Stimulated activated CD4-positive, alpha-beta T cell treated with anti-CD3 and anti-CD28 coated beads, Interleukin-12 subunit alpha, Interleukin-12 subunit beta, amount 100 ng/mL, for 4 hours (primary cell): ENCODE data around the gene TSC1.
"Not testable (repeated sequence)": the region's sequence is repeated elsewhere in the genome, so short reads cannot be mapped to it uniquely, and the experiment has no call there.

Experiments
- DNase-seq: peaks from one replicate; pipeline ENCODE4 v3.0.0-alpha.2; 2020

TSC1 gene

GRCh38 chr9:132975961-132976360 is 31.5 kb upstream of the TSC1 start:
- no peak for DNase-seq

DNA sequence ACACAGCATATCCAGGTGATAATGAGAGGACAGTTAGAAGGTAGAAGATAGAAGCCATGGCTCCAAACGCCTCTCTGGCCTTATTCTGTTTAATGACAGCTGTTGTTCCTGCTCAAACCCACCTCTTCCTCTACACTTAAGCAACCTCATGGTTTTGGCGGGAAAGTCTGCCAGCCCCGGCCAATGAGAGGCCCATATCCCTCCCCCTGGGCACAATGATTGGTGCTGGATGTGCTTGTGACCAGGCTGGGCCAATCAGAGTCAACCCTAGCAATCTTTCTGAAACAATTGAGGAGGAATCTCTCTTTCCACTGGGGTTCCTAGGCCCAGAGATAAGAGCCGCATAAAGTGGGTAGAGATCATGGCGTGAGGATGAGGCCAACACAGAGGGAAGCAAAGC is 29.3 kb upstream of the TSC1 start:
- DNase-seq = no peak

DNA sequence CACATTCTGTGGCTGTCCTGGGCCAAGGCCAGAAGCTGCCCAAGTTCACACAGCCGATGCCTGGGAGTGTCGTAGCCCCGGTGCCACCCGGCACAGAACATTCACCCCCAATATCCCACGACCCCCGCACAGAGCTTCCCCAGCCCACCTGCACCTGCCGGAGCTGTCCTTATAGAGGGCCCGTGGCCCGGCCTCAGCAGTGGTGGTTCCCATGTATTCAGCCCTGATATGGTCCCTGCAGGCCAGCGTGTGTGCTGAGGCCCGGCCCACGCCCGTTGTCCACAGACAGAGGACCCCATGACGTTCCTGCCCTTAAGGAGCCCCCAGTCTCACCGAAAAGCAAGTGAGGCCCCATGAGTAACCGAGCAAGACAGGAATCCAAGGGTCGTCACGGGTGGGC is 28.8 kb upstream of the TSC1 start:
- no peak for DNase-seq

GRCh38 chr9:132970324-132971062 is 26.1 kb upstream of the TSC1 start:
- DNase-seq = no peak

- DNase-seq = no peak
These were observed 25.4 kb upstream of the TSC1 start for GRCh38 chr9:132969783-132970182.

- DNase-seq = not testable (repeated sequence)
These were observed 23.5 kb upstream of the TSC1 start for GRCh38 chr9:132967908-132968307.

- no peak for DNase-seq
These were observed 21.1 kb upstream of the TSC1 start for GRCh38 chr9:132965478-132965877.

DNA sequence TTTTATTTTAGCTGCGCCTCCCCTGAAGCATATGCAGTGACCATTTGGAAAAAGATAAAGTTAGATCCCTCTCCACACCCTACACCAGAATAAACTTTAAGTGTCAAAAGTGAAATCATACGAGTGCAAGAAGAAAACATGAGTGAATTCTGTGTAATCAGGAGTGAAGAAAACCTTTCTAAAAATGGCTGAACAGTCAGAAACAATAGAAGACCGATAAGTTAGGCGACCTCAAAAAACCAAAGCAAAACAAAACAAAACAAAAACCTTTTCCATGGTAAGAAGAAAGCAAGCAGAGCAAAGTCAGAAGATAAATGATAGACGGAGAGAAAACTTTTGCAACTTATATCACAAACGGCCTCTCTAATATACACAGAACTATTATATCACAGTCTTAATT is 16.6 kb upstream of the TSC1 start:
- DNase-seq = no peak

DNA sequence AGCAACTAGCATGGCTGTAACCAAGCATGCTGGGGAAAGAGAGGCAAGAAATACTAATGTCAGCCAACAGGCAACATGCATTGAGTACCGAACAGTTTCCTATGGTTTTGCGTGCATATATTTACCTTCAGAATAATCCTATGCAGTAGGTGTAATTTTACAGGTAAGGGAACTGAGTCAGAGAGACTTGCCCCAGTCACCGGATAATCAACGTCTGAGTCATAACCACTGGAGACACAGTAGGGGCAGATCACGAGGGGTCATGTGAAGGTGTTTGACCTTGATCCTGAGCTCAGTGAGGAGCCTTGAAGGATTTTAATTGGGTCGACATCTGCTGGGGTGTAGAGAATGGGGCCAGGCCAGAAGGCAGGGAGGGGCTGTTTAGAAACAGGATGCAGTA is 13.4 kb upstream of the TSC1 start:
- DNase-seq = no peak

- no peak for DNase-seq
These were observed 11.4 kb upstream of the TSC1 start for GRCh38 chr9:132955768-132956167.

- no peak for DNase-seq
These were observed 10.7 kb upstream of the TSC1 start for GRCh38 chr9:132955123-132955522.

DNA sequence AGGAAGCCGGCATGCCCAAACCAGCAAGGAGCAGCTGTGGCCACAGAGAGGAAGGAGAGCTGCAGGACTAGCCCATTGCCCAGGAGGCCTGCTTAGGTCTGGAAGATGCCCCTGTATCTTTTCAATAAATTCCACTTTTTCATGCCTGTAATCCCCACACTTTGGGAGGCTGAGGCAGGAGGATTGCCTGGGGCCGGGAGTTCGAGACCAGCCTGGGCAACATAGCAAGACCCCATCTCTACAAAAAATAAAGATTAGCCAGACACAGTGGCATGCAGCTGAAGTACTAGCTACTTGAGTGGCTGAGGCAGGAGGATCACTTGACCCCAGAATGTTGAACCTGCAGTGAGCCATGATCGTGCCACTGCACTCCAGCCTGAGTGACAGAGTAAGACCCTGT is 5.3 kb upstream of the TSC1 start:
- no peak for DNase-seq

DNA sequence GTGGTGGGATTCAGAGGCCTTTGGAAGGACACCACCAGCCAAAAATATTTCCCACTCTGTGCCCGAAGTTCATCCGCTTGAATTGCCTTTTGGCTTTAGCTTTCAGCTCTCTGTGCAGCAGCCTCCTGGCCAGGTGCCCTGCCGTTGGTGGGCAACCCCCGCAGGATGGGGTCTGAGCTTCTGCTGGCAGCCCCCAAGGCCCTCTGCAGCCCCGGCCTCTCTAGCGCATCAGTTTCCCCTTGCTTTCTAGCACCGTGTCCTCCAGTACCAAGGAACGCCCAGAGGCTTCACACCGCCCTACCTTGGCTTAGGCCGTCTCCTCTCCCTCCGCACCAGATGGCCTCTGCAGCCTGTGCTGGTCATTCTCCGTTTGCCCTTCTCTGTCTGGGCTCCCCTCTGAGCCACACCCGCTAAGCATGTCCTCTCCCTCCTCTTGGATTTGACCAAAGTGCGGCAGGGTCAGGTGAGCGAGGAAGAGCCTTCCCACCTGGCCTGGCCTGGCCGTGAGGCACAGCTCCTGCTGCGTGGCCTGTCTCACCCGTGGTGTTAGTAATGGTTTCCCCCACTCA is 4.2 kb upstream of the TSC1 start:
- no peak for DNase-seq

- DNase-seq = no peak
These were observed 3.3 kb upstream of the TSC1 start for GRCh38 chr9:132947756-132948155.

- DNase-seq = no peak
These were observed 2.3 kb upstream of the TSC1 start for GRCh38 chr9:132946631-132947295.

DNA sequence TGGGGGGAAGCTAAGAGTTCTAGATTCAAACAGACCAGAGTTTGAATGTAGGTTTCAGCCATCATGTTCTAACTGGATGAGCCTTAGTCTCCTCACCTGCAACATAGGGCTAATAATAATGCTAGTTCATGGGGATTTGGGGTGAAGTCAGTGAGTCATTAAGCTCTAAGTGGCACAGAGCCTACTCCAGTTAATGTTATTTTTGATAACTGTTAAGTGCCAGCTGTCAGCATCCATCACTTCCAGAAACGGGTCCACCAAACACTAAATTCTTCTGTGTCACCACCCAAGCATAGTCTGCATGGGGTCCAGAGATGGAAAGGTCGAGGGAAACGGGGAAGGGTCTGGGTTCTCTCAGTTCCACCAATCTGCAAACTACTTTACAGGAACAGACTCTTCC is 1.8 kb upstream of the TSC1 start:
- DNase-seq = no peak

- no peak for DNase-seq
These were observed 1.0 kb upstream of the TSC1 start for GRCh38 chr9:132945186-132946130.

GRCh38 chr9:132943651-132944293 is 644 bp downstream of the TSC1 start:
- DNase-seq = peak; percentile 1

DNA sequence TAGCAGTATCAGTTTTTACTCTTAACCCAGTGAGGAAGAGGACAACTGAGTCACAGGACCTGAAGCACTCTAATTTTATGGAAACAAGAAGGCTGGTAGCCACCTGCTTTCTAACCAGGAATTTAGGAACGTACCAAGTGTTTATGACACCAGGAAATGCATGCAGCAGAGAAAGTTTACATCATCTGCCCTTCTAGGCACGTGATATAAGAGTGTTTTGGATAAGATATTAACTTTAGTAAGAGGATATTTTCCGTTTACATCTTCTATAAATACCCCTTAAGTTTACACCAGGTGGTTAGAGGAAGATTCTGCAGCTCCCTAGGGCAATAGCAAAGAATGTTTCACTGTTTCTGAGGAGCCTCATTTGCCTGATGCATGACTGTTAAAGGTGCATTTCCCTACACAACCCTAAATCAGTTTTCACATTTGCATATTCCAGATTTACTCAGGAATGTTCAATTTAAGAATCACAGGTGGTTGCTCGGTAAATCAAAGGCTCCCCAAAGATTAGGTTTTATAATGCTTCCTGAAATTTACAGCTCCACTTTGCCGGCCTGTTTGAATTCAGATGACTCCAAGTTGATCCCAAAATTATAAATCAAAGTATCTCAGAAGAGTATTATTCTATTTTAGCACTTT is 1.8 kb downstream of the TSC1 start:
- DNase-seq = no peak

- DNase-seq = no peak
These were observed 5.2 kb downstream of the TSC1 start for GRCh38 chr9:132939169-132939568.

DNA sequence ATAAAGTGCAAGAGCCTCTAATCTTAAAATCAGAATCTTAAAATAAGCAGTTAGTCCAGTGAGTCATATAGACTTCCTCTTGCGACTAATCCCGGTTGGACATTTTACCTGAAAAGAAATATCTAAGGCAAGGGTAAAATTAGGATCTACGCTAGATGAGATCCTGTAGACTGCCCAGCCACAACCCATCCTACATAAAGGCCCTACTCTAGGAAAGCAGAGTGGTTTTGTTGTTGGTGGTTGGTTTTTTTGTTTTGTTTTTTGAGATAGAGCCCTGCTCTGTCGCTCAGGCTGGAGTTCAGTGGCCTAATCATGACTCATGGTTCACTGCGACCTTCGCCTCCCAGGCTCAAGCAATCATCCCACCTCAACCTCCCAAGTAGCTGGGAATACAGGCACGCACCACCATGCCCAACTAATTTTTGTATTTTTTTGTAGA is 6.9 kb downstream of the TSC1 start:
- no peak for DNase-seq

GRCh38 chr9:132935026-132935425 is 9.4 kb downstream of the TSC1 start:
- DNase-seq = no peak
